Measurements from ENCODE around the gene CSPG4. TPM values are rescaled to one million over a fixed set of nuclear protein-coding genes. Genes with fewer than 3 reads are reported as not detected.

The CSPG4 gene
- total and polyA plus RNA-seq, 9 of the 15 experiments (the other 6 are each of a cell fraction or from before 2014, with no cell fraction given), result under 0.01 to 0.07 (median 0.04) TPM; not detected in 5

DNA sequence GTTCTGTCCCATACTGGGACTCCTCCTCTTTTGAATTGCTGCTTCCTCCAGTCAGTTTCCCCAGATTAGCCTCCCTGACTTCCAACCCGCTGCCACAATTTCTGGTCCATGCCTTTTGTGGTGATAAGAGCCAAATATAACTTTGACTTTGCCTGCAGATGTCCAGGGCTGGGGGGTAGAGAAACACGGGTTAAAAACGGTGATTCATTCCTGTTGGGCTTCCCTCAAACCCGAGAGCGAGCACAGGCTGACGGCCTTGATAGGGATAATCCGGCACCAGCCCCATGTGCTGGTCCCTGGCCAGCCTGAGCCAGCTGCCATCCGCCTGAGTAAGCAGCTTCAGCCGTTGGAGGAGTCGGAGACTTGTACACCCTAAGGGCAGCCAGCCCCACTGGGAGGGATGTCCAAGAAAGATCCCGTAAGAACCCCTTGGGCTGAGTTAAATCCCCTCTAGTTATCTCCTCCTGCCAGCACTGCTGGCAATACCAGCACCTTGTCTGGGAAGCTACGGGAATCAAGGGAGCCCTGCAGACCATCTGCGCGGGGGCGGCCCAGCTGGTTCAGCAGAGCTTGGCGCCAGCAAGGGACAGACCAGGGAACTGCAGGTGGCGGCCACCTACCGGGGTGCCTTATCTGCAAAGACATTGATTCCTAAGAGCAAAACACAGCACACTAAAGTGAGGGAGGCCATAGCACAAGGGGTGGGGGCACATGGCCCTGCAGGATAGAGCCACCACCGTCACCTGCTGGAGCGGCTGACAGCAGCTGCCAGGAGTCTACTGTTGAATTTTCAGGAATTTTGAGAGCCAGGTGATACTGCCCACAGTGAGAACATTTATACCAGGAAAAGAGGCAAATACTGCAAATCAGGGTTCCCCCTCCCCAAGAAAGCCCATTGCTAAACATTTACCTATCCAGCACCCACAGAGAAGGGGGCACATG lies 18.1 kb downstream of the CSPG4 start (continued):
- TF ChIP-seq, protein P1, sequence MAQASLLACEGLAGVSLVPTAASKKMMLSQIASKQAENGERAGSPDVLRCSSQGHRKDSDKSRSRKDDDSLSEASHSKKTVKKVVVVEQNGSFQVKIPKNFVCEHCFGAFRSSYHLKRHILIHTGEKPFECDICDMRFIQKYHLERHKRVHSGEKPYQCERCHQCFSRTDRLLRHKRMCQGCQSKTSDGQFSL (CRISPR knock-in tag; IDR thresholded peaks at IDR 0.05), result peak; percentile 76
- TF ChIP-seq, protein P1 (tag; IDR thresholded peaks at IDR 0.05), result no peak
- TF ChIP-seq GABPB1 (CRISPR knock-in tag; IDR thresholded peaks at IDR 0.05) (peak; percentile 66), ZKSCAN1 (IDR thresholded peaks at IDR 0.05; ENCODE audit: low read depth, low read length) (peak; percentile 73), NFIC (IDR thresholded peaks at IDR 0.05) (peak; percentile 95), ZNF584 (CRISPR knock-in tag; IDR thresholded peaks at IDR 0.05; ENCODE audit: low read depth) (peak; percentile 87), HNRNPUL1 (IDR thresholded peaks at IDR 0.05; ENCODE audit: low read length) (no peak), ZNF146 (CRISPR knock-in tag; IDR thresholded peaks at IDR 0.05; ENCODE audit: unreplicated experiment) (no peak), MAFG (tag; conservative IDR thresholded peaks at IDR 0.05) (peak; percentile 72), PML (IDR thresholded peaks at IDR 0.05; ENCODE audit: low read length) (peak; percentile 86), ZEB2 (IDR thresholded peaks at IDR 0.05) (peak; percentile 67; the same call in 1 of the 2 replicates), ZSCAN29 (IDR thresholded peaks at IDR 0.05) (0 out of 2 replicates have a peak, but pooled peaks have one; percentile 39), MEF2A (IDR thresholded peaks at IDR 0.05; ENCODE audit: control insufficient read depth, low read depth, low read length) (peak; percentile 98), ZNF174 (CRISPR knock-in tag; IDR thresholded peaks at IDR 0.05) (no peak), FOXK2 (conservative IDR thresholded peaks at IDR 0.05 in 1 of 2, IDR thresholded peaks at IDR 0.05 in 1 of 2; ENCODE audit: low read depth in 2 of 2) (0 out of 4 replicates have a peak, but pooled peaks have one; percentile 30 to 48), MAZ (CRISPR knock-in tag; conservative IDR thresholded peaks at IDR 0.05 in 1 of 2, IDR thresholded peaks at IDR 0.05 in 1 of 2) (peak in 1 of 2 experiments; percentile 86), FOSL1 (tag; conservative IDR thresholded peaks at IDR 0.05) (peak; percentile 91), ARID1B (IDR thresholded peaks at IDR 0.05) (peak; percentile 94), ZNF212 (CRISPR knock-in tag; IDR thresholded peaks at IDR 0.05) (no peak), SP1 (CRISPR knock-in tag; IDR thresholded peaks at IDR 0.05) (peak; percentile 80), ZNF3 (CRISPR knock-in tag; IDR thresholded peaks at IDR 0.05) (no peak), ZNF445 (CRISPR knock-in tag; IDR thresholded peaks at IDR 0.05; ENCODE audit: low read depth) (no peak), ZNF589 (CRISPR knock-in tag; IDR thresholded peaks at IDR 0.05; ENCODE audit: low read depth) (peak; percentile 91), ILF3 (IDR thresholded peaks at IDR 0.05; ENCODE audit: borderline replicate concordance) (no peak), CTBP1 (IDR thresholded peaks at IDR 0.05; ENCODE audit: borderline replicate concordance) (peak; percentile 75)
- TF ChIP-seq, protein P2, sequence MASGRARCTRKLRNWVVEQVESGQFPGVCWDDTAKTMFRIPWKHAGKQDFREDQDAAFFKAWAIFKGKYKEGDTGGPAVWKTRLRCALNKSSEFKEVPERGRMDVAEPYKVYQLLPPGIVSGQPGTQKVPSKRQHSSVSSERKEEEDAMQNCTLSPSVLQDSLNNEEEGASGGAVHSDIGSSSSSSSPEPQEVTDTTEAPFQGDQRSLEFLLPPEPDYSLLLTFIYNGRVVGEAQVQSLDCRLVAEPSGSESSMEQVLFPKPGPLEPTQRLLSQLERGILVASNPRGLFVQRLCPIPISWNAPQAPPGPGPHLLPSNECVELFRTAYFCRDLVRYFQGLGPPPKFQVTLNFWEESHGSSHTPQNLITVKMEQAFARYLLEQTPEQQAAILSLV (tag; IDR thresholded peaks at IDR 0.05), result no peak
- TF ChIP-seq, protein P3, sequence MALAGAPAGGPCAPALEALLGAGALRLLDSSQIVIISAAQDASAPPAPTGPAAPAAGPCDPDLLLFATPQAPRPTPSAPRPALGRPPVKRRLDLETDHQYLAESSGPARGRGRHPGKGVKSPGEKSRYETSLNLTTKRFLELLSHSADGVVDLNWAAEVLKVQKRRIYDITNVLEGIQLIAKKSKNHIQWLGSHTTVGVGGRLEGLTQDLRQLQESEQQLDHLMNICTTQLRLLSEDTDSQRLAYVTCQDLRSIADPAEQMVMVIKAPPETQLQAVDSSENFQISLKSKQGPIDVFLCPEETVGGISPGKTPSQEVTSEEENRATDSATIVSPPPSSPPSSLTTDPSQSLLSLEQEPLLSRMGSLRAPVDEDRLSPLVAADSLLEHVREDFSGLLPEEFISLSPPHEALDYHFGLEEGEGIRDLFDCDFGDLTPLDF (CRISPR knock-in tag; IDR thresholded peaks at IDR 0.05), result peak; percentile 80
